Activated T-cell treated with anti-CD3 and anti-CD28 coated beads, Interleukin-2, amount 50 U/mL, for 72 hours (primary cell): ENCODE data around the gene DZANK1. TPM values are rescaled to one million over a fixed set of nuclear protein-coding genes. Genes with fewer than 3 reads are reported as not detected.
"Not testable (repeated sequence)": the region's sequence is repeated elsewhere in the genome, so short reads cannot be mapped to it uniquely, and the experiment has no call there.

Experiments used
- ATAC-seq, 2 donors: fragments of 150-1000 bp; cut with Tn5 transposase; replicated peaks in 1 of 2; 2 replicates each; pipeline ENCODE4 v1.10.0; 2021; ENCODE audit warnings: moderate library complexity in 2 of 2, mild to moderate bottlenecking in 1 of 2
- DNase-seq, 2 donors: peaks; one replicate each; pipeline ENCODE4 v3.0.0; 2021 to 2022; ENCODE audit warnings: mixed read lengths in 1 of 2
- H3K27ac Mint-ChIP-seq: one replicate; pipeline ENCODE4 v1.8.0; 2022; ENCODE audit warnings: mild to moderate bottlenecking, moderate library complexity, mixed read lengths
- H3K27me3 Mint-ChIP-seq: one replicate; pipeline ENCODE4 v1.8.0; 2022; ENCODE audit warnings: low read depth, mixed read lengths
- H3K36me3 Mint-ChIP-seq, 2 donors: one replicate each; pipeline ENCODE4 v1.8.0; 2022; ENCODE audit warnings: mixed read lengths in 2 of 2, mild to moderate bottlenecking in 1 of 2; ENCODE audit not compliant: insufficient read depth in 2 of 2
- H3K4me1 Mint-ChIP-seq: one replicate; pipeline ENCODE4 v1.8.0; 2022; ENCODE audit warnings: low read depth, mixed read lengths
- H3K4me3 Mint-ChIP-seq, 2 donors: one replicate each; pipeline ENCODE4 v1.8.0; 2022; ENCODE audit warnings: mild to moderate bottlenecking in 2 of 2, mixed read lengths in 2 of 2, moderate library complexity in 2 of 2
- H3K9me3 Mint-ChIP-seq, 2 donors: one replicate each; pipeline ENCODE4 v1.8.0; 2022; ENCODE audit warnings: mixed read lengths in 2 of 2
- total RNA-seq, 2 donors: library from RNA; stranded (reverse); gene quantifications; one replicate each; pipeline ENCODE4 v1.2.3, GENCODE V29; 2022

DZANK1 gene
- 1 to 10 TPM; 3.0 to 3.1 TPM for total RNA-seq

- peak; percentile 94 for DNase-seq
- H3K36me3 Mint-ChIP-seq, result peaks cover 0 to 3% of the 10 kb centered on the region in 2 donors
- peak within 1 kb of the TSS; percentile 86 to 96 for H3K4me3 Mint-ChIP-seq
- H3K9me3 Mint-ChIP-seq, result no peaks in the 10 kb centered on the region
- peaks cover 13% of the 10 kb centered on the region for H3K4me1 Mint-ChIP-seq
- peak within 1 kb of the TSS; percentile 94 for H3K27ac Mint-ChIP-seq
- H3K27me3 Mint-ChIP-seq, result no peaks in the 10 kb centered on the region
- peak; percentile 98 to 99 for ATAC-seq
Observed at GRCh38 chr20:18466894-18467730, at the start of gene DZANK1, which contains the start of gene POLR3F. TSS of gene DZANK1 (minus strand) at chr20:18467030. CDS start at chr20:18465358, 1,672 bp downstream. TSS of gene POLR3F (plus strand) at chr20:18467390. CDS start at chr20:18467507, 117 bp downstream.

- H3K4me1 Mint-ChIP-seq, result peaks cover 13% of the 10 kb centered on the region
- H3K36me3 Mint-ChIP-seq, result peaks cover 6 to 22% of the 10 kb centered on the region in 2 donors
- H3K27ac Mint-ChIP-seq, result no peak overlapping the region
- ATAC-seq (no peak), DNase-seq (no peak)
- H3K4me3 Mint-ChIP-seq, result no peak overlapping the region
- H3K9me3 Mint-ChIP-seq, result no peaks in the 10 kb centered on the region
- H3K27me3 Mint-ChIP-seq, result no peaks in the 10 kb centered on the region
Observed at GRCh38 chr20:18515973-18516372, 49.1 kb upstream of the DZANK1 start.

DNA sequence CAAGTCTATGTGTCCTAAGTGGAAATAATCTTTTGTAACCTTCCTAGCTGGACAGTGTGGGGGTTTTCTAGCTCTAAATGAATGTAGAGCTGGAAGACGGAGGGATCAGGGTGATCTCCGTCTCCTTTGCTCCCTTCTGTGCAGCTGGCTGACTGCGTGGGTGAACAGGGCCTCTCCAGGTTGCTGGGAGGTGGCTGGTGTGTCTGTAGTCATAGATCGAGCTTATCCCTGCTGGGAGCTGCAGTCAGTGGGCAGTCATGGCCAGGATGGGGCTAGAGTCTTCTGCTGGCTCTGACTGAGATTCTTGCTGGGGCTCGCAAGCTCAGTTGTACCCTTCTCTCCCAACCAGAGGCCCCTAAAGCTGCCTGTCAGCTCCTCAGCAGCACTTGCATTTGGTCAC is 47.3 kb upstream of the DZANK1 start:
- Mint-ChIP-seq H3K36me3 (peaks cover 12 to 34% of the 10 kb centered on the region in 2 donors), H3K27ac (no peak overlapping the region), H3K4me3 (no peak overlapping the region)

GRCh38 chr20:18513208-18513607 is 46.4 kb upstream of the DZANK1 start:
- peak overlapping the region; percentile 68 for H3K27ac Mint-ChIP-seq
- H3K4me1 Mint-ChIP-seq, result peaks cover 40% of the 10 kb centered on the region
- no peaks in the 10 kb centered on the region for H3K9me3 Mint-ChIP-seq
- H3K27me3 Mint-ChIP-seq, result no peaks in the 10 kb centered on the region
- DNase-seq (no peak), ATAC-seq (no peak)
- no peak overlapping the region for H3K4me3 Mint-ChIP-seq
- H3K36me3 Mint-ChIP-seq, result peaks cover 15 to 34% of the 10 kb centered on the region in 2 donors

More for the DNA sequence above, 47.3 kb upstream of the DZANK1 start:
- Mint-ChIP-seq H3K27me3 (no peaks in the 10 kb centered on the region), H3K4me1 (peaks cover 31% of the 10 kb centered on the region), H3K9me3 (no peaks in the 10 kb centered on the region)
- no peak for ATAC-seq
- DNase-seq, result no peak

GRCh38 chr20:18511571-18511970 is 44.7 kb upstream of the DZANK1 start:
- Mint-ChIP-seq H3K4me1 (peaks cover 48% of the 10 kb centered on the region), H3K9me3 (no peaks in the 10 kb centered on the region), H3K4me3 (peak overlapping the region in 1 of 2 donors; percentile 54), H3K27ac (peak overlapping the region; percentile 80), H3K36me3 (peaks cover 20 to 36% of the 10 kb centered on the region in 2 donors), H3K27me3 (no peaks in the 10 kb centered on the region)
- ATAC-seq, result no peak
- DNase-seq, result no peak

GRCh38 chr20:18507218-18508191 is 40.7 kb upstream of the DZANK1 start, which contains the start of gene SEC23B:
TSS of gene SEC23B (plus strand) at chr20:18507940. CDS start at chr20:18510836, 2,896 bp downstream.
- peaks cover 51% of the 10 kb centered on the region for H3K4me1 Mint-ChIP-seq
- peak within 1 kb of the TSS; percentile 93 to 99 for H3K4me3 Mint-ChIP-seq
- peaks cover 17 to 22% of the 10 kb centered on the region in 2 donors for H3K36me3 Mint-ChIP-seq
- no peaks in the 10 kb centered on the region for H3K27me3 Mint-ChIP-seq
- ATAC-seq (peak; percentile 90), DNase-seq (peak; percentile 98 to 99)
- peak within 1 kb of the TSS; percentile 96 for H3K27ac Mint-ChIP-seq
- H3K9me3 Mint-ChIP-seq, result no peaks in the 10 kb centered on the region

DNA sequence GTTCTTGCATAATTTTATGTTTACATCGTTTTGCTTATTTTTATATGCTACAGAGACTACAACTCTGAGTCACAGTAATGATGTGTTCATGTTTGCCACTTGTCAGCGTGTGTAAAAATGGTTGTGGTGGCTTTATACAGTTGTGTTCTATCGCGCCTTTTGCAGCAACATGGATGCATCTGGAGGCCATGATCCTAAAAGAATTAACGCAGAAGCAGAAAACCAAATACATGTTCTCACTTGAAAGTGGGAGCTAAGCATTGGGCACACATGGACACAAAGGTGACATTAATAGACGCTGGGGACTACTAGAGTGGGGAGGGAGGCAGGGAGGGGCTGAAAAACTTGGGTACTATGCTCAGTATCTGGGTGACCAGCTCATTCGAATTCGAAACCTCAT is 39.9 kb upstream of the DZANK1 start:
- no peak for ATAC-seq
- H3K4me1 Mint-ChIP-seq, result peaks cover 51% of the 10 kb centered on the region

DNA sequence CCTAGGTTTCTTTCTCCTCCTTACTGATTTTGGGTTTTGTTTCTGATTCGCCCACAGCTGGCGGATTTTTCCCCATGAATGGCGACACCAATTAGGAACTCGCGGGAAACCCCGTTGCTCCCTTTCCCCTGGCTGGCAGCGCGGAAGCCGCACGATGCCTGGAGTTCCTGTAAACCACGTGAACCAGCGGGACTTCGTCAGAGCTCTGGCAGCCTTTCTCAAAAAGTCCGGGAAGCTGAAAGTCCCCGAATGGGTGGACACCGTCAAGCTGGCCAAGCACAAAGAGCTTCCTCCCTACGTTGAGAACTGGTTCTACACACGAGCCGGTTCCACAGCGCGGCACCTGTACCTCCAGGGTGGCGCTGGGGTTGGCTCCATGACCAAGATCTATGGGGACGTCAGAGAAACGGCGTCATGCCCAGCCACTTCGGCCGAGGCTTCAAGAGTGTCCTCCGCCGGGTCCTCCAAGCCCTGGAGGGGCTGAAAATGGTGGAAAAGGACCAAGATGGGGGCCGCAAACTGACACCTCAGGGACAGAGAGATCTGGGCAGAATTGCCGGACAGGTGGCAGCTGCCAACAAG is 37.7 kb upstream of the DZANK1 start:
- Mint-ChIP-seq H3K9me3 (no peaks in the 10 kb centered on the region), H3K27ac (no peak overlapping the region), H3K36me3 (peaks cover 4 to 8% of the 10 kb centered on the region in 2 donors), H3K4me1 (peaks cover 29% of the 10 kb centered on the region), H3K4me3 (no peak overlapping the region), H3K27me3 (peaks cover 7% of the 10 kb centered on the region)
- ATAC-seq, result no peak
- DNase-seq, result no peak

More for the DNA sequence above, 39.9 kb upstream of the DZANK1 start:
- H3K9me3 Mint-ChIP-seq, result no peaks in the 10 kb centered on the region
- H3K27ac Mint-ChIP-seq, result peak overlapping the region; percentile 96
- DNase-seq, result peak; percentile 44 to 46
- peaks cover 17 to 22% of the 10 kb centered on the region in 2 donors for H3K36me3 Mint-ChIP-seq
- peak overlapping the region; percentile 93 to 99 for H3K4me3 Mint-ChIP-seq
- H3K27me3 Mint-ChIP-seq, result peaks cover 4% of the 10 kb centered on the region

GRCh38 chr20:18501672-18502071 is 34.8 kb upstream of the DZANK1 start:
- H3K9me3 Mint-ChIP-seq, H3K4me3 Mint-ChIP-seq: not testable (repeated sequence)

DNA sequence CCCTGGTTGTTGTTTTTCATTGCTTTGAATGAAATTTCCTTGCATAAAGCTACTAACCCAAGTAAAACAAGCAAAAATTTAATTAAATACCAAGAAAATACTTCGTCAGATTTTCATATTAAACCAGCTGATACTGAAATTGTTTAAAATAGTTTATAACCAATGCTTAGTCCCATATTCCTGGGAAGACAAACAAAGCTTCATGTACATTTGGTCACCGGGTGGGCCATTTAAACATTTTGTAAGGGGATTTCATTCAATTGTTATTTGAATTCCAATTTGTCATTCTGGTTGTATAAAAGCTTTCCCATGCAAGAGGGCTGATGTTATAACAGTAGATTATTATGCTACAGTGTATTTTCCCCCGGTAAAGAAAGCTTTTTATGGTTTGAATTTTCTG is 30.8 kb upstream of the DZANK1 start:
- peaks cover 25% of the 10 kb centered on the region for H3K4me1 Mint-ChIP-seq
- H3K9me3 Mint-ChIP-seq, result no peaks in the 10 kb centered on the region
- peaks cover 7% of the 10 kb centered on the region for H3K27me3 Mint-ChIP-seq
- peak overlapping the region; percentile 97 to 99 for H3K4me3 Mint-ChIP-seq
- peak overlapping the region; percentile 82 for H3K27ac Mint-ChIP-seq
- DNase-seq (no peak), ATAC-seq (no peak)
- peaks cover 6 to 8% of the 10 kb centered on the region in 2 donors for H3K36me3 Mint-ChIP-seq

More at GRCh38 chr20:18501672-18502071, 34.8 kb upstream of the DZANK1 start:
- ATAC-seq, H3K27ac Mint-ChIP-seq, DNase-seq, H3K36me3 Mint-ChIP-seq, H3K27me3 Mint-ChIP-seq: not testable (repeated sequence)
- peaks cover 15% of the 10 kb centered on the region for H3K4me1 Mint-ChIP-seq

- Mint-ChIP-seq H3K27me3 (peaks cover 4% of the 10 kb centered on the region), H3K4me3 (peak within 1 kb of the TSS; percentile 97 to 99), H3K4me1 (peaks cover 25% of the 10 kb centered on the region), H3K27ac (peak within 1 kb of the TSS; percentile 94), H3K9me3 (no peaks in the 10 kb centered on the region), H3K36me3 (peaks cover 8% of the 10 kb centered on the region in 2 donors)
- peak; percentile 81 to 84 for DNase-seq
- peak; percentile 98 to 100 for ATAC-seq
Observed at GRCh38 chr20:18496740-18497592, 30.1 kb upstream of the DZANK1 start, which contains the start of gene RBBP9. TSS of gene RBBP9 (minus strand) at chr20:18497225. CDS start at chr20:18497167, 58 bp downstream.
